ENCODE measurements around the gene MPV17. TPM values are rescaled to one million over a fixed set of nuclear protein-coding genes. Genes with fewer than 3 reads are reported as not detected.

MPV17 gene
- total and polyA plus RNA-seq, 2 of the 13 experiments (the other 11 are each of a cell fraction or from before 2014, with no cell fraction given): 48.9 to 129 TPM

GRCh38 chr2:27322766-27323595 is at the start of gene MPV17 (continued):
- TF ChIP-seq DRAP1 (CRISPR knock-in tag; IDR thresholded peaks at IDR 0.05): peak; percentile 95
- TF ChIP-seq ZNF614 (CRISPR knock-in tag; IDR thresholded peaks at IDR 0.05; ENCODE audit: borderline replicate concordance): no peak
- TF ChIP-seq ZNF563 (CRISPR knock-in tag; IDR thresholded peaks at IDR 0.05): peak; percentile 75
- TF ChIP-seq TCF7L2 (IDR thresholded peaks at IDR 0.05; ENCODE audit: low read depth, low read length): no peak
- no peak for TF ChIP-seq SMARCE1 (IDR thresholded peaks at IDR 0.05; ENCODE audit: borderline replicate concordance)
- TF ChIP-seq KMT2B (CRISPR knock-in tag; IDR thresholded peaks at IDR 0.05): peak; percentile 82
- TF ChIP-seq ZMAT3 (CRISPR knock-in tag; conservative IDR thresholded peaks at IDR 0.05): no peak; the same call in 1 of the 2 replicates
- TF ChIP-seq POLR2A (IDR thresholded peaks at IDR 0.05; ENCODE audit: insufficient read depth in 1 of 2, low read depth in 2 of 2, low read length in 2 of 2): peak; percentile 96 to 97
- TF ChIP-seq ZNF432 (CRISPR knock-in tag; IDR thresholded peaks at IDR 0.05; ENCODE audit: borderline replicate concordance): no peak
- no peak; the same call in 1 of the 2 replicates for TF ChIP-seq NCOA1 (CRISPR knock-in tag; IDR thresholded peaks at IDR 0.05)
- TF ChIP-seq SUZ12 (IDR thresholded peaks at IDR 0.05; ENCODE audit: low read depth, low read length): no peak
- TF ChIP-seq CREB3 (CRISPR knock-in tag; IDR thresholded peaks at IDR 0.05): no peak; the same call in 1 of the 2 replicates
- TF ChIP-seq ZFAT (CRISPR knock-in tag; conservative IDR thresholded peaks at IDR 0.05): 0 out of 2 replicates have a peak, but pooled peaks have one; percentile 59
- peak; percentile 92; the same call in 1 of the 2 replicates for TF ChIP-seq THYN1 (CRISPR knock-in tag; IDR thresholded peaks at IDR 0.05; ENCODE audit: borderline replicate concordance, low read depth)
- no peak for TF ChIP-seq SKIL (CRISPR knock-in tag; IDR thresholded peaks at IDR 0.05; ENCODE audit: borderline replicate concordance)
- 0 out of 2 replicates have a peak, but pooled peaks have one; percentile 35 for TF ChIP-seq HDAC6 (IDR thresholded peaks at IDR 0.05; ENCODE audit: low read depth, low read length)
- no peak for TF ChIP-seq CEBPZ (IDR thresholded peaks at IDR 0.05; ENCODE audit: low read length)
- peak; percentile 5; the same call in 1 of the 2 replicates for TF ChIP-seq BCL6 (CRISPR knock-in tag; IDR thresholded peaks at IDR 0.05)
- peak; percentile 94 for TF ChIP-seq SALL1 (CRISPR knock-in tag; IDR thresholded peaks at IDR 0.05)
- peak; percentile 81 for TF ChIP-seq CREM (IDR thresholded peaks at IDR 0.05)
- no peak for TF ChIP-seq CREM (CRISPR knock-in tag; IDR thresholded peaks at IDR 0.05)
- TF ChIP-seq KDM4B (CRISPR knock-in tag; IDR thresholded peaks at IDR 0.05): no peak; the same call in 1 of the 2 replicates

All from HepG2 (cell line).